Heart right ventricle (tissue), 16 donors: Measurements from ENCODE around the gene TSPO2. TPM values are rescaled to one million over a fixed set of nuclear protein-coding genes. Genes with fewer than 3 reads are reported as not detected.
A peak's percentile ranks its signal among the peaks of the same experiment; 100 is the strongest.

ENCODE experiments used
- ATAC-seq, 8 donors: fragments of 200-7000 bp; cut with Tn5 transposase; one replicate each; pipeline ENCODE4 v1.9.1; 2020; ENCODE audit warnings: mild to moderate bottlenecking in 8 of 8, moderate library complexity in 8 of 8, moderate number of reproducible peaks in 1 of 8
- DNase-seq, 2 donors: peaks; one replicate each; pipeline ENCODE4 v3.0.0-alpha.2; 2020
- H3K27ac ChIP-seq, 10 donors: fragments of 200-600 bp; sonication (generic) in 2 of 10; one replicate each; pipeline versions ENCODE4 v1.5.0 to v1.8.0; 2020 to 2022; ENCODE audit warnings: mild to moderate bottlenecking in 3 of 10
- H3K27me3 ChIP-seq, 7 donors: fragments of 200-600 bp; one replicate each; pipeline ENCODE4 v1.8.0; 2021 to 2022; ENCODE audit warnings: mild to moderate bottlenecking in 2 of 7
- H3K36me3 ChIP-seq, 9 donors: fragments of 200-600 bp; sonication (generic) in 1 of 9; one replicate each; pipeline versions ENCODE4 v1.5.0 to v1.8.0; 2020 to 2022; ENCODE audit warnings: mild to moderate bottlenecking in 2 of 9
- H3K4me1 ChIP-seq, 9 donors: fragments of 200-600 bp; sonication (generic) in 1 of 9; one replicate each; pipeline versions ENCODE4 v1.5.0 to v1.8.0; 2020 to 2022; ENCODE audit warnings: mild to moderate bottlenecking in 4 of 9
- H3K4me3 ChIP-seq, 10 donors: fragments of 200-600 bp; sonication (generic) in 2 of 10; one replicate each; pipeline versions ENCODE4 v1.5.0 to v1.8.0; 2020 to 2022; ENCODE audit warnings: mild to moderate bottlenecking in 7 of 10, moderate library complexity in 2 of 10
- H3K9me3 ChIP-seq, 11 donors: fragments of 200-600 bp in 10 of 11; sonication (generic) in 2 of 11; one replicate each; pipeline versions ENCODE4 v1.5.0 to v1.8.0; 2013 to 2022; ENCODE audit warnings: mild to moderate bottlenecking in 2 of 11, control low read depth in 1 of 11, moderate library complexity in 1 of 11
- CTCF ChIP-seq, 9 donors: fragments of 200-600 bp; sonication (generic) in 2 of 9; IDR thresholded peaks; one replicate each; pipeline versions ENCODE4 v1.5.0 to v1.8.0; 2021 to 2022; ENCODE audit warnings: antibody characterized with exemption in 9 of 9, mild to moderate bottlenecking in 5 of 9, moderate library complexity in 1 of 9
- WGBS, 2 donors: extraction: QIAGEN DNeasy Blood & Tissue Kit; methylation state at CpG; one replicate each; pipeline ENCODE4 v1.1.7; 2013; ENCODE audit warnings: inconsistent platforms in 1 of 2; 5-methylcytosine and 5-hydroxymethylcytosine counted together
- intact Hi-C, 10 donors: fragments of 100-400 bp; cut with DNase I; formaldehyde crosslinking; loops; one replicate each; pipeline versions ENCODE4 v1.11.1 to v1.14.2; 2022
- polyA plus RNA-seq, 2 donors: library from polyadenylated mRNA; stranded (reverse); fragments of 200-250 nt; gene quantifications; one replicate each; pipeline ENCODE4 v1.2.3, GENCODE V29; 2013
- total RNA-seq, 10 donors: library from RNA; stranded (reverse); fragmentation: NEBNext Ultra II Directional in 3 of 10; extraction: Animal tissue kit (Norgen Biotek cat#: 25700) in 3 of 10; gene quantifications; one replicate each; pipeline versions ENCODE4 v1.2.1 to v1.2.4, GENCODE V29; 2021 to 2023
- donor health status: Arrhythmogenic right ventricular cardiomyopathy.
- donor health status: ischemic (EF 13 %, LVEDD 7.1; RV severe dilation, severe dysfunction).
- donor health status: healthy with polysubstance abuse.
- donor health status: DM: no; HTN: yes; CAD: no.
- donor health status: DM: no; HTN: no; CAD: no.
- donor health status: ischemic (EF 25% LVEDD 6.9; RV normal size, moderate dysfunction).
- donor health status: ischemic (EF 25% LVEDD 5.7; RV mildly dilated, moderate dysfunction).
- donor health status: healthy.
- donor health status: DM: yes; HTN: yes; CAD: no.
- donor health status: Ischemic cardiomyopathy.
- donor health status: ischemic (EF 35%, LVEDD 5.7; RV mildly dilated, moderate dysfunction).
- donor health status: nonischemic (EF 11% LVEDD 7.7; RV severe dilation, severe dysfunction).
- donor health status: DM: yes; HTN: yes; CAD: no.
- donor health status: PGD.
- donor health status: ischemic (EF 29% LVEDD 5.4; RV normal size, mild dysfunction).
- donor health status: nonischemic (EF 23%, LVEDD 6.1; RV moderate dilation, normal function).

The TSPO2 gene
- total and polyA plus RNA-seq, 12 donors, result not detected

GRCh38 chr6:40998661-40999060 is 43.6 kb upstream of the TSPO2 start:
- no peak for TF ChIP-seq CTCF (IDR thresholded peaks at IDR 0.05)
- Histone ChIP-seq H3K4me1 (peaks cover 0 to 38% (median 14%) of the 10 kb centered on the region in 9 donors), H3K27me3 (peaks cover 0 to 13% (median 0%) of the 10 kb centered on the region in 7 donors), H3K36me3 (no peaks in the 10 kb centered on the region), H3K9me3 (no peaks in the 10 kb centered on the region), H3K4me3 (peak overlapping the region in 2 of 10 donors; percentile 29 to 36), H3K27ac (peak overlapping the region in 9 of 10 donors; percentile 15 to 82 (median 60))
- intact Hi-C loops, result loop anchor here in 1 of 10 donors (10.0 kb wide), 1 partner anchor 94 kb away; no protein-coding TSS in a partner anchor
- DNase-seq (peak in 1 of 2 donors; percentile 39), ATAC-seq (peak; percentile 49 to 85 (median 74))
- WGBS, 2 donors, result 59 to 66% methylated on average over 4 of the region's 4 CpGs

- Histone ChIP-seq H3K4me3 (no peak overlapping the region), H3K36me3 (no peaks in the 10 kb centered on the region), H3K27me3 (peaks cover 0 to 13% (median 0%) of the 10 kb centered on the region in 7 donors), H3K9me3 (no peaks in the 10 kb centered on the region), H3K27ac (peak overlapping the region in 2 of 10 donors; percentile 74 to 82), H3K4me1 (peaks cover 0 to 38% (median 14%) of the 10 kb centered on the region in 9 donors)
- peak; percentile 60 to 91 (median 73) for ATAC-seq
- intact Hi-C loops, result loop anchor here in 1 of 10 donors (10.0 kb wide), 1 partner anchor 95 kb away; no protein-coding TSS in a partner anchor
- peak in 7 of 9 donors; percentile 38 to 59 (median 53) for TF ChIP-seq CTCF (IDR thresholded peaks at IDR 0.05)
- DNase-seq, result peak; percentile 43 to 64
- WGBS, 2 donors, result 36 to 41% methylated on average over 3 of the region's 3 CpGs
Observed at GRCh38 chr6:40999569-40999968, 42.7 kb upstream of the TSPO2 start.

- peak in 2 of 8 donors; percentile 16 to 19 for ATAC-seq
- no peak for DNase-seq
- Histone ChIP-seq H3K27me3 (peaks cover 0 to 13% (median 0%) of the 10 kb centered on the region in 7 donors), H3K27ac (peak overlapping the region in 2 of 10 donors; percentile 74 to 82), H3K4me3 (no peak overlapping the region), H3K4me1 (peaks cover 0 to 38% (median 14%) of the 10 kb centered on the region in 9 donors), H3K9me3 (no peaks in the 10 kb centered on the region), H3K36me3 (no peaks in the 10 kb centered on the region)
- intact Hi-C loops, result loop anchor here in 2 of 10 donors (10.0 kb wide), 1 partner anchor 65 kb away; no protein-coding TSS in a partner anchor
- 41 to 55% methylated on average over 4 of the region's 4 CpGs for WGBS, 2 donors
- no peak for TF ChIP-seq CTCF (IDR thresholded peaks at IDR 0.05)
Observed at GRCh38 chr6:41000248-41000647, 42.0 kb upstream of the TSPO2 start.

- WGBS, 2 donors, result 84% methylated on average over 3 of the region's 3 CpGs
- no peak overlapping the region for H3K4me3 ChIP-seq
- H3K4me1 ChIP-seq, result peaks cover 0 to 29% (median 14%) of the 10 kb centered on the region in 9 donors
- no peaks in the 10 kb centered on the region for H3K9me3 ChIP-seq
- no peak for DNase-seq
- H3K27me3 ChIP-seq, result peaks cover 0 to 13% (median 0%) of the 10 kb centered on the region in 7 donors
- ATAC-seq, result no peak
- no peak for TF ChIP-seq CTCF (IDR thresholded peaks at IDR 0.05)
- H3K27ac ChIP-seq, result no peak overlapping the region
- intact Hi-C loops, result loop anchor here in 2 of 10 donors (10.0 kb wide), 1 partner anchor 63 kb away; no protein-coding TSS in a partner anchor
- H3K36me3 ChIP-seq, result no peaks in the 10 kb centered on the region
Observed at GRCh38 chr6:41002168-41002567, 40.1 kb upstream of the TSPO2 start.
